ENCODE measurements around the gene VEGFA.

The VEGFA gene

GRCh38 chr6:43725643-43726580 lies 44.1 kb upstream of the VEGFA start:
- peak overlapping the region; percentile 53 for H2AFZ ChIP-seq (ENCODE audit: low read length)
- H3K79me2 ChIP-seq (ENCODE audit: insufficient read depth, low read length): no peaks in the 10 kb centered on the region
- H3K9ac ChIP-seq (ENCODE audit: low read depth, low read length, poor library complexity, severe bottlenecking): peak overlapping the region; percentile 74
- H3K4me3 ChIP-seq (ENCODE audit: low read length, poor library complexity, severe bottlenecking): peak overlapping the region; percentile 53
- no peaks in the 10 kb centered on the region for H3K9me2 ChIP-seq (replicated peaks; ENCODE audit: low read depth, low read length)
- peak overlapping the region; percentile 79 for H3K4me2 ChIP-seq (ENCODE audit: low read depth, low read length, poor library complexity, severe bottlenecking)
- H3K9me3 ChIP-seq (ENCODE audit: insufficient read depth, low read depth, low read length): no peaks in the 10 kb centered on the region
- no peaks in the 10 kb centered on the region for H3K36me3 ChIP-seq (ENCODE audit: insufficient read depth, low read length)
- no peaks in the 10 kb centered on the region for H4K20me1 ChIP-seq (ENCODE audit: insufficient read depth, low read length, poor library complexity, severe bottlenecking)
- TF ChIP-seq, protein P1, sequence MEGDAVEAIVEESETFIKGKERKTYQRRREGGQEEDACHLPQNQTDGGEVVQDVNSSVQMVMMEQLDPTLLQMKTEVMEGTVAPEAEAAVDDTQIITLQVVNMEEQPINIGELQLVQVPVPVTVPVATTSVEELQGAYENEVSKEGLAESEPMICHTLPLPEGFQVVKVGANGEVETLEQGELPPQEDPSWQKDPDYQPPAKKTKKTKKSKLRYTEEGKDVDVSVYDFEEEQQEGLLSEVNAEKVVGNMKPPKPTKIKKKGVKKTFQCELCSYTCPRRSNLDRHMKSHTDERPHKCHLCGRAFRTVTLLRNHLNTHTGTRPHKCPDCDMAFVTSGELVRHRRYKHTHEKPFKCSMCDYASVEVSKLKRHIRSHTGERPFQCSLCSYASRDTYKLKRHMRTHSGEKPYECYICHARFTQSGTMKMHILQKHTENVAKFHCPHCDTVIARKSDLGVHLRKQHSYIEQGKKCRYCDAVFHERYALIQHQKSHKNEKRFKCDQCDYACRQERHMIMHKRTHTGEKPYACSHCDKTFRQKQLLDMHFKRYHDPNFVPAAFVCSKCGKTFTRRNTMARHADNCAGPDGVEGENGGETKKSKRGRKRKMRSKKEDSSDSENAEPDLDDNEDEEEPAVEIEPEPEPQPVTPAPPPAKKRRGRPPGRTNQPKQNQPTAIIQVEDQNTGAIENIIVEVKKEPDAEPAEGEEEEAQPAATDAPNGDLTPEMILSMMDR (conservative IDR thresholded peaks at IDR 0.05; ENCODE audit: low read length): no peak
- TF ChIP-seq EZH2phosphoT487 (IDR thresholded peaks at IDR 0.05; ENCODE audit: borderline replicate concordance): no peak
- no peaks in the 10 kb centered on the region for H3K27me3 ChIP-seq (ENCODE audit: insufficient read depth, low read length, poor library complexity, severe bottlenecking)
- H3F3A ChIP-seq (ENCODE audit: low read depth): no peaks in the 10 kb centered on the region
- peaks cover 20% of the 10 kb centered on the region for H3K4me1 ChIP-seq (ENCODE audit: insufficient read depth, low read length, poor library complexity, severe bottlenecking)

DNA sequence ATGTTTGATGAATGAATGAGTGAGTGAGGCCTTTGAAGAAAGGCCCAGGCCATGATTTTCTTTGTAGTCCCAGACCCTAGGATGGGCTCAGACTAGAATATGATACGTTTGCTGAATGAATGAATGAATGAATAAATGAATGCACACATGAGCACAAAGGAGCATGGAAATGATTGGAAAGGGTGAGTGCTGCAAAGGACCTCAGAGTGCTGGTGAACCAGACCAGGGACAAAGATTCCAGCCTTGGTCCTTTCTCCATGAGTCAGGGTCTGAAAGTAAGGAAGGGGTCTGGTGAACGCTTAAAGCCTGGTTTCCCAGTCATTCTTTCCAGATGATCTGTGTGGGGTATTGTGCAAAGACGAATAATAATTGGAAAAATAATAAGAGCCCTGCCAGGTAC lies 42.4 kb upstream of the VEGFA start:
- Histone ChIP-seq H3K79me2 (ENCODE audit: insufficient read depth, low read length) (no peaks in the 10 kb centered on the region), H3K27me3 (ENCODE audit: insufficient read depth, low read length, poor library complexity, severe bottlenecking) (no peaks in the 10 kb centered on the region), H3K36me3 (ENCODE audit: insufficient read depth, low read length) (no peaks in the 10 kb centered on the region), H3K9ac (ENCODE audit: low read depth, low read length, poor library complexity, severe bottlenecking) (no peak overlapping the region), H3K9me3 (ENCODE audit: insufficient read depth, low read depth, low read length) (no peaks in the 10 kb centered on the region; the same call in 1 of the 2 replicates), H4K20me1 (ENCODE audit: insufficient read depth, low read length, poor library complexity, severe bottlenecking) (no peaks in the 10 kb centered on the region), H2AFZ (ENCODE audit: low read length) (no peak overlapping the region), H3K4me2 (ENCODE audit: low read depth, low read length, poor library complexity, severe bottlenecking) (no peak overlapping the region), H3F3A (ENCODE audit: low read depth) (no peaks in the 10 kb centered on the region), H3K4me3 (ENCODE audit: low read length, poor library complexity, severe bottlenecking) (no peak overlapping the region), H3K4me1 (ENCODE audit: insufficient read depth, low read length, poor library complexity, severe bottlenecking) (peaks cover 20% of the 10 kb centered on the region), H3K9me2 (replicated peaks; ENCODE audit: low read depth, low read length) (no peaks in the 10 kb centered on the region)
- TF ChIP-seq, protein P1 (conservative IDR thresholded peaks at IDR 0.05; ENCODE audit: low read length): no peak
- no peak for TF ChIP-seq EZH2phosphoT487 (IDR thresholded peaks at IDR 0.05; ENCODE audit: borderline replicate concordance)

GRCh38 chr6:43728586-43728985 lies 41.4 kb upstream of the VEGFA start:
- Histone ChIP-seq H3K79me2 (ENCODE audit: insufficient read depth, low read length) (no peaks in the 10 kb centered on the region), H3K27me3 (ENCODE audit: insufficient read depth, low read length, poor library complexity, severe bottlenecking) (no peaks in the 10 kb centered on the region), H3K4me2 (ENCODE audit: low read depth, low read length, poor library complexity, severe bottlenecking) (no peak overlapping the region), H3F3A (ENCODE audit: low read depth) (no peaks in the 10 kb centered on the region), H3K9me3 (ENCODE audit: insufficient read depth, low read depth, low read length) (no peaks in the 10 kb centered on the region; the same call in 1 of the 2 replicates), H3K4me1 (ENCODE audit: insufficient read depth, low read length, poor library complexity, severe bottlenecking) (peaks cover 20% of the 10 kb centered on the region), H3K36me3 (ENCODE audit: insufficient read depth, low read length) (no peaks in the 10 kb centered on the region), H2AFZ (ENCODE audit: low read length) (no peak overlapping the region), H3K9ac (ENCODE audit: low read depth, low read length, poor library complexity, severe bottlenecking) (no peak overlapping the region), H4K20me1 (ENCODE audit: insufficient read depth, low read length, poor library complexity, severe bottlenecking) (no peaks in the 10 kb centered on the region), H3K4me3 (ENCODE audit: low read length, poor library complexity, severe bottlenecking) (no peak overlapping the region), H3K9me2 (replicated peaks; ENCODE audit: low read depth, low read length) (no peaks in the 10 kb centered on the region)
- TF ChIP-seq, protein P1 (conservative IDR thresholded peaks at IDR 0.05; ENCODE audit: low read length): no peak
- no peak for TF ChIP-seq EZH2phosphoT487 (IDR thresholded peaks at IDR 0.05; ENCODE audit: borderline replicate concordance)

Data from Loucy (cell line).